Neural progenitor cell (in vitro differentiated cells): ENCODE results near the gene LAMTOR1.
"Not testable (repeated sequence)": the region's sequence is repeated elsewhere in the genome, so short reads cannot be mapped to it uniquely, and the experiment has no call there.

Source experiments
- CTCF ChIP-seq: fragments of 200-600 bp; sonication (generic); IDR thresholded peaks from 2 replicates; pipeline ENCODE4 v1.5.1; 2017; ENCODE audit warnings: antibody characterized with exemption, mild to moderate bottlenecking
- EZH2 ChIP-seq: fragments of 200-600 bp; sonication (generic); IDR thresholded peaks from 2 replicates; pipeline ENCODE4 v1.6.1; 2017; ENCODE audit warnings: antibody characterized with exemption, mild to moderate bottlenecking, moderate library complexity
- EZH2phosphoT487 ChIP-seq: fragments of 200-600 bp; sonication (generic); IDR thresholded peaks from 2 replicates; pipeline ENCODE4 v1.6.1; 2017; ENCODE audit warnings: antibody characterized with exemption

- not testable (repeated sequence) for TF ChIP-seq CTCF, EZH2phosphoT487, EZH2
These were observed 39.0 kb upstream of the LAMTOR1 start for GRCh38 chr11:72142086-72142485.
